A204.1 (cell line): ENCODE measurements around the gene GOLGA1.

ENCODE experiments used
- FAIRE-seq: peaks from 2 replicates; lab custom pipeline; 2012; peaks lifted over from hg19 to GRCh38; lab: Jason Lieb, UNC

GOLGA1 gene

DNA sequence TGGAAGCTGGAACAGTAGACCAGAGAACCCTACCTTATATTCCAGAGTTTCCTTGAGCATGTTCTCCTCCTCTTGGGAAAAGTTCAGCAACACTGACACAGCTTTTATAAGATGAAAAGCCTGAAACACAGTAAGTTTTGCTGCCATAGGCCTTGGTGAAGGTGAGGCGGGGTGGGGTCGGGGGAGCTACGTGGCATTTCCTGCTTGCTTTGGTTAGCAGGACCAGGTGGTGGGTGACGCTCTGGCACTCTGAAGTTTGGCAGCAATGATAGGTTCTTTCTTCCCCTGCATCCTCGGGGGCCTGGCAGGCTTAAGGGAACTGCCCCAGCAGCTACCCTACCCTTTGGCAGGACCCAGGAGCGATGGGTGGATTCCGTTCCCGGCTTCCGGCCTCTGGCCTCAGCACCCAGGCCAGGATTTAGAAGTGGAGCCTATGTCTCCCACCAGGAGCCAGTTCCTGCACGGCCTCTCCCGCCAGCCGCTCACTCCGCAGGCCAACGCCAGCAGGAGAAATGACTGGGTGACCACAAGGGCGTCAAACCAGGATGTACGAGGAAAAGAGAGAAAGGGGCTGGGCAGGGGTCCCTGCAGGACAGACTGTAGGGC, 59.6 kb downstream of the GOLGA1 start:
- no peak for FAIRE-seq

DNA sequence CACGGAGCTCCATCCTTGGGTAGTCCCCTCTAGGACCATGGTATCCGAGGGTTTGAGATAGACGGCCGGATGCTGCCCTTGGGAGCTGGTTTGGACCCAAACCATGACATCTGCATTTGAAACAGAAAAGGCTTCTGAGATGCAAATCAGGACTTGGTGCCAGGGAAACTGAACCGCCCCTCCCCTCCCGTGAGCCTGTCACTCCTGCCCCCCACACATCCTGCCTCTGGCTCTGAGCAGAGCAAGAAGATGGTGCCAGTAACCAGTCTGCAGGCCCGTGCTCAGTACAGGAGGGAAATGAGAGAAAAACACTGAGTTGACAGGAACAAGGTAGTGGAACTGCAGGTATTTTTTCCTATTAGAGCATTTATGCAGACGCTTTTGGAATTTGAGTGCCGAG, 60.4 kb downstream of the GOLGA1 start:
- FAIRE-seq = no peak

DNA sequence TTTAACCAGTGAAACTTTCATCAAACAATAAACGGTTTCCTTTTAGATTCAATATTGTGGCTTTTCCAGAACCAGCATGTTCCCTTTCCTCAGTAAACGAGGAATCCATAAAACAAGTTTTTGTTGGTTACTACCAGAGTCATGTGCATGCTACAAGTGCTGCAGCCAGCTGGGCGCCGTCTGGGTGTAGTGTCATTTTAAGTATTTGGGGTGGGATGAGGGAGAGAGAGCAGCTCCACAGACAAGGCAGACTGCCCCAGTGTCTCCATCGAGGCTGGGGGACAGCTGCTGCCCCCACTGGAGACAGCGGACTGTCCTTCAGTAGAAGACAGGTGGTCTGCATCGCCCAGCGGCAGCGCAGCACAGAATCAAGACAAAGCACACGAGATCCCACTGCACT, 61.7 kb downstream of the GOLGA1 start:
- no peak for FAIRE-seq

DNA sequence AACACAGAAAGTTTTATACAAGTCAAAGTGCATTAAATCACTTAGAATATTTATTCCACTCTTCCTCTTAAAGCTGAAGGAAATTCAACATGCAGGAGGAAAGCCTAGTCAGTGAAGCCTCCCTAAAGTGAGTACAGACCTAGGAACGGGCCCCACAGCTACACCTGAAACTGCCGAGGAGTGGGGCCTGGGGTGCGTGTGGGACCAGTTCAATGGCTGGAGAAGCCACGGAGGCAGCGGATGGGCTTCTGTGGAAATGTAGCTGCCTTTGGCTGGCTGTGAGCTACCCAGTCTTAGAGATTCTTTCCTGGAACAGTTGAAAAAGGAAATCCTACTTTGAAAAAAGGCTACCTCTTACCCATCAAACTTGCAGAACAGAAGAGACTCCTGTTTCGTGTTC, 62.4 kb downstream of the GOLGA1 start:
- no peak for FAIRE-seq

DNA sequence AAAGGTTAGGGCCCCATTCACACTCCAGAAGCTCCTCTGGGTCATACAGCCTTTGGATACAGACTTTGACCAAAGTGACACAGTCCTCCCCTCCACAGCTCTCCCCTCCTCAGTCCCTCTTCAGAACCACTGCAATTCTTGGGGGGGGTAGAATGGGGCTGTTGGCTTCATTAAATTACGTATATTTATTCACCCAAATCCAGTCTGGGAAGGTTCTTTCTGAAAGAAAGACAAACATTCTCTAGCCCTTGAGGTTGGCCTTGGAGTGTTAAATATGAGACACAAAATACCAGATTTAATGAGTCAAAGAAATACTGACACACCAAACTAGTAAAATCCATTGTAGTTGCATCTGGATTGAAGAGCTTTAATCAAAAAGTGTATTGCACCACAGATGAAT, 62.9 kb downstream of the GOLGA1 start:
- FAIRE-seq = no peak

DNA sequence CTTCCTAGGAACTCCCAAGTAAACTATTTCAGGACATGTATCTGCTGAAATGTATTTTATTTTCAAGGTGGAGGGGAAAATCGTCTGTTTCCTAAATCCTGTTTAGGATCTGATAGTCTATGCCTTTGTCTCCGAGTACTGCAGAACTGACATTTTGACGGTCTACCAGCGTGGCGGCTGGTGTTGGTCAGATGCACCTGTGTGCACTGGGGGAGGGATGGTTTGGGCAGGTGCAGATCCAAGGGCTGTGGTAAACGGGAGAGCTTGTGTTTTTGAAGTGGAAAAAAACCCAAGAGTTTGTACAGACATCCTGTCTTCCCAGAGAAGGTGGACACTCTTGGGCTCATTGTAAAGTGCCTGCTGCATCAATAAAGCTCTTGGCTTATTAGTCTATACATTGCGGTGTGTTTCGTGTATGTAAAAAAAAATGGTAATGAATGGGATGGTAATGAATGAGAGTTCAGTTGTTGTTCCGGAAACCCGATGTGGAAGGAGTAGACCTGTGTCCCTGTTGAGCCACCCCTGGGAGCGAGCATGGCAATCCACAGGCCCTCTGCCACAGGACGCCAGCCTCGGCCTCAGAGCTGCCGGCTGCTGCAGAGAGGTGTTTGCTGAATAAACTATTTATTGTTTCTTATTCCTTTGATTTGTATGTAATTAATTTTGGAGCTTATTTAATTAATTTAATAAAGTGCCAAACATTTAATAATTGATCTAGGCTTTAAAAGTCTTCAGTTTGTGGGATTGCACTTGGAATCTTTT, 63.7 kb downstream of the GOLGA1 start:
- no peak for FAIRE-seq

DNA sequence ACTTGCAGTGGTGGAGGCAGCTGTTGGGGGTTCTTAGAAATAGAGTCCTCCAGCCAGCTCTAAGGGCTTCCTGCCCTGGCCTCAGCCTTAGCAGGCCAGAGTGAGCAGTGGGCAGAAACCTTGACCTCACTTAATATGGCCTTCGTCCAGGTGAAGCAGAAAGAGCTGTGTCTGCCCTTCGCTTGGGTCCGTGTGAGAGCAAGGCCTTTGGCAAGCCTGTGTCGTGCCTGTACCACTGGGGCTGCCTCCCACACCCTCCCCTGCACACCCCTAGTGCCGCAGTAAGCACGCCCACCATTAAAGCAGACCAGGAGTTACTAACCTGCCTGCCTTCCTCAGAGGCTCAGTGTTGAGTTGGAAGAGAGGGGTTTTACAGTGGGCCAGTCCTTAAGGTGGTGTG, 65.4 kb downstream of the GOLGA1 start:
- FAIRE-seq = no peak

DNA sequence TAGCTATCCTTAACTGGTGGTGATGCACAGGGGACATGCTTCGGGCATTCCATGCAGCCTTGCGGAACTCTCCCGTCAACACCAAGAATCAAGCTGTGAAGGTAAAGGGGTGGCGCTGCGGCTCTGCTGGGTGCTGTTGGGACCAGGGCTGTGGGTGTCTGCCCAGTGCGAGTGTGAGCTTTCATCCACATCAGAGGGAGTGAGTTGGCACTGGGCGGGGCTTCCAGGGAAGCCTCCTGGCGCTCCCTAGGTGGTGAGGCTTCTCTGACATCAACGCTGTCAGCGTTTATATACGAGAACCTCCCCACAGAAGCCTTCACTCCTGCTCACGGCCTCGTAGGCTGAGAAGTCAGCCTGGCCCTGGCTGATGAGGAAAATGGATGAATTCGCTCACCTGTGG, 67.2 kb downstream of the GOLGA1 start:
- no peak for FAIRE-seq

DNA sequence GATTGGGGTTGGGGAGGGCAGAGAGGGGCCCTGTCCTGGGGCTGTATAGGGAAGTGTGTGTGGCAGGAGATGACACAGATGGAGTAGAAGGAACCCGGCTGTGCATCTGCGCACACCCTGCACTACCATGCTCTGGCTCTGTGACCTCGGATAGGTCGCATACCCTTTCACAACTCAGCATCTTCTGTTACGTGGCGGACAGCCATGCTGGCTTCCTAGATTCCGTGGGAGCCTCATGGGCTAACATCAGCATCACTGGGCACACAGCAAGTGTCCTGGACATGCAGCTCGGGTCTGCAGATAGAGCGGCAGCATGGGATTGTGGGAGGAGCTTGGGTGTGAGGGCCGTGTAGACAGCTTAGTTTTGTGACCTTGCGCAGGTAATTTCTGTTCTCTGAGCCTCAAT, 69.7 kb downstream of the GOLGA1 start:
- FAIRE-seq = no peak

DNA sequence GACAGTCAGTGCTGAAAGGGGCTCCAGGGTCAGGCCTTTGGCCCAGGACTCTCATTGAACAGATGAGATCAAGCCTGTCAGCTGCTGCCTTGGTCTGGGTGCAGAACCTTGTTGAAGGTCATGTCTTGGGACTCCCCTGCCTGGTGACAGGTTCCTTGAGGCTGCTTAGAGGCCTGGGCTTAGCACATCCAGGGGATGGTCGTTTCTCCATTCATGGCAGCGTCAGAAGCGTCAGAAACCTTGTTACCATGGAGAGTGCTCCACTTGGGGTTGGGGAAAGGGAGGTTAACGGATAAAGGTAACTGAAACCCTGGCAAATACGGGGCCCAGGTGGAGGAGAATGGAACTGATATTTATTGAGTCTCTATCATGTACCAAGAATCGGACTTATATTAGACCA, 70.2 kb downstream of the GOLGA1 start:
- FAIRE-seq = no peak

DNA sequence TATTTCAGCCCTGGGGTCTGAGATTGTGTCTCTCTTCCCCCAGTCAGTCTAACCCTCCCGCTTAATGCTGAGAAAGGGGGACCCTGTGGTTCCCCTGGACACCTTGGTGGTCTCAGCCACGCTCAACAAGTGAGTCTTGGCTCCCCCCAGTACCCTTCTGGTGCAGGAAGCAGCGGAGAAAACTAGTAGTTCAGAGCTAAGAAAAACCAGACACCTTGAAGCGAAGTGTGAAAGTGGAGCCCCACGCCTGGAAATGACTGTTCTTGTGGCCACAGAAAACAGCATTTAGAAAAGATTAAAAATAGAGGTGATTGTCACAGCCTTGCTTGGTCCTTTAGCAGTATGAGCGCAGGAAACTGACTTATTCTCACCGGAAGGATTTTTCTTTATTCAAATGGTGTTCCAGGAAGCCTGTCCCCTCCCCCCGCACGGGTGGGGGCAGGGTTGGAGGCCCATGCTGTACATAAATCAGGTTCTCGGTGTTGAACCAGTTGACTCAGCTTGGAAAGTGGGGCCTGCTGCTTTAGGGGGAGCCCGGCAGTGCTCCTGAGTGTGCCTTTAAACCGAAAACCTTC, 70.8 kb downstream of the GOLGA1 start:
- FAIRE-seq = no peak

DNA sequence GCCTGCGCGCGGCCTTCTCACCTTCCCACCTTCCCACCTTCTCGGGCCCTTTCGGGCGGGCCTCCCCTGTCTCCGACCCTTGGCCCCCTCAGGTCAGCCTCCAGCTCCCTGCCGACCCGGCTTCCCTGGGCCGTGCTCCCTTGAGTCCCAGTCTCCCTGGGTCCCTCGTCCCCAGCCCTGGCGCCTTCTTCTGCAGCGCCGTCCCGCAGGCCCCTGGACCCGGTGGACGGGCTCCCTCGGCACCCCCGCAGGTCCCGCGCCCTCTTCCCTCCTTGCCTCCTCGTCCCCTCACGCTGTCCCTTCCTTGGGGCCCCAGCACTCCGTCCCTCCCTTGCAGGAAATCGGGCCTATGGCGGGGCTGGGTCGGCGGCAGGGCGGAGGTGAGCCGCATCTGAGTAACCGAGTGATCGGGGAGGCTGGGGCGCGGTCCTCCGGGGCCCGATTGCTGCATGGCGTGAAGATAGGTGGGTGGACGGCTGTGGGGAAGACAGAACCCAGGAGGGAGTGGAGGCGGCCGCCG, 71.4 kb downstream of the GOLGA1 start:
- FAIRE-seq = no peak

DNA sequence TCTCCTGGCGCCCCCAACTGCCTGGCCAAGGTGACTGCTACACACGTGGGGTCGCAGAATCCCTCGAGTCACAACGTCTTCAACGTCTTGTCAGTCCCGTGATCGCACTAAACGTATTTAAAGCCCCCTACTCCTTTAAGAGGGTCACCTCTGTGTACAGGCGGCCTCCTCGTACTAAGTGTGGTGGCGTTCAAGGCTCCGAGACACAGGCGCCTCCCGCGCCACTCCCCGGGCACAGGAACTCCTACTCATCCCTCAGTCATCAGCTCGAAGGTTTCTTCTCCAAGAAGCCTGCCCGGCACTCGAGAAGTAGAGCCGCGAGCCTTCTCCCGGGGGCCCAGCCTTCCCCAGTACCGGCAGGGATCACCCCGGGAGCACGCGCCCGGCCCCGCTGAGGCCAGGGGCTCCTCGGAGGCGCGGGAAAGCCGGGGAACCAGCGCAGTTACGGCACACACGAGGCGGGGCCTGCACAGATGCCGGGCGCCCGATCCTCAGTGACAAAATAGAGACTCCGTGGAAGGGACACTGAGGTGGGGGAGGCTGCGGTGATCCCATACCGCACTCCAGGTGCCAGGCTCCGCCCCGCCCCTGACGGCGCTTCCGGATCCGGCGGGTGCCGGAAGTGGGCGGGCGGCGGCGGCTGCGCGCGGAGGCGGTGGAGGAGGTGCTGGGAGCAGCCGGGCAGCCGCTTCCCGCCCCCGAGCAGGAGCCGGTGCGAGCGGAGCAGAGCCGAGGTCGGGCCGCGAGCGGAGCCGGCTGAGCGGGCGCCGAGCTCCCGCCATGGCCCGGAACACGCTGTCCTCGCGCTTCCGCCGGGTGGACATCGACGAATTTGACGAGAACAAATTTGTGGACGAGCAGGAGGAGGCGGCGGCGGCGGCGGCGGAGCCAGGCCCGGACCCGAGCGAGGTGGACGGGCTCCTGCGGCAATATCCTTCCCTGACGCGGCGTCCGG, 72.1 kb downstream of the GOLGA1 start:
- FAIRE-seq = no peak

DNA sequence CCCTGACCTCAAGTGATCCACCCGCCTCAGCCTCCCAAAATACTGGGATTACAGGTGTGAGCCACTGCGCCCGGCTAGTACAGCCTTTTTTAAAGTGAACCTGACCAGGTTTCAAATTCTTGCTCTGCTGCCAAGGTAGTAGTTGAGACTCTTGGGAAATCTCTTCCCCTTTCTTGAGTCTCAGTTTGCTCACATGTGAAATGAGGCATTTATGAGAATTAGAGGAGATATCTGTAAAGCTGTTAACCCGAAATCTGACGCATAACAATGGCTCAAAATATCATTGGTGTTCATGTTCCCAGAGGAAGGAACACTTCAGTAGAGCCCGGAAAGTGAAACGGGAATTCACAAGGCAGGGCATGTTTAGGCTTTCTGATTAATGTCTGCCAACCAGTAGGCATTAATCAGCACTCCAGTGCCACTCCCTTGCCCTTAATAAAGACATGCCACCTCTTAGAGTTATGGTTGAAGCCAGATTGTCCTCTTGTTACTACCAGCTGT, 77.5 kb downstream of the GOLGA1 start:
- FAIRE-seq = no peak

DNA sequence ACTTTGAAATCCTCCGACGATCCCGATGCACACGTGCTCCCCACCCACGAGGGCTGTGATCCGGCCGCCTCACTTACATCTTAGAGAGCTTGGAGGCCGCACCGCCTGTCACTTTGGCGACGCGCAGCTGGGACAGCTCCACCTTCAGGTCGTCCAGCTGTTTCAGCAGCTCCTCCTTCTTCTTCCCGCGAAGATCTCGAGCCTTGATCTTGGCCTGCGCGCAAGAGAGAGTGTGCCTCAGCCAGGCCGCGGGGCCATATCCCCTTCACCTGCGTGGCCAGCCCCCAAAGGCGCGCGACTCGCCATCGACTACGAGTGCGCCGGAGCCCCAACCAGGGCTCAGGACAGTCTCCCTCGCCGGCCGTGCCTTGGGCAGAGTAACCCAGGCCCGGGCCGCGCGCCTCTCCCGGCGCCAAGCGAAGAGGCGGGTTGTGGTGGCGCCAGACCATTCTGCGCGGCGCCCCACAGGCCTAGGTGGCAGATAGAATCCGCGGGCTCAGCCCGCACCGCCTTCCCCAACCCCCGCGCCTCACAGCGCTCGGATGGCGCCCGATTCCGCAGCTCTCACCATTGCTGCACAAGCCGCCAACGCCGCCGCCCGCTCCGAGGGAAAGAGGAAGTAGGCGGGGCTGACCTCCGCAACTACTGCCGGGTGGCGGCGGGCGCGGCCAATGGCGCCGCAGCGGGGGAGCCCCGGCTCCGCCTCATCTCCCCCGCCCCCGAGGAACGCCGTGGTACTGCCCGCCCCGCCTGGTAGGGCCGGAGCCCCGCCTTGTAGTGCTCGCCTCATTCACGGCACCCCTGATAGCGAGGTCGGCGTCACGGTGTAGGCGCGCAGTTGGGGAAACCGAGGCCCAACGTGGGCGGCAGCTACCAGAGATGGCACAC, 79.3 kb downstream of the GOLGA1 start, which contains the start of the genes ARPC5L and RPL35:
Gene ARPC5L (plus strand): TSS at position 789 of the 888 bp plus-strand sequence. CDS start 7,161 bp downstream, outside the sequence.
Gene RPL35 (minus strand): TSS at position 616 of the 888 bp plus-strand sequence. CDS start 45 bp downstream, at position 571.
- FAIRE-seq = no peak

DNA sequence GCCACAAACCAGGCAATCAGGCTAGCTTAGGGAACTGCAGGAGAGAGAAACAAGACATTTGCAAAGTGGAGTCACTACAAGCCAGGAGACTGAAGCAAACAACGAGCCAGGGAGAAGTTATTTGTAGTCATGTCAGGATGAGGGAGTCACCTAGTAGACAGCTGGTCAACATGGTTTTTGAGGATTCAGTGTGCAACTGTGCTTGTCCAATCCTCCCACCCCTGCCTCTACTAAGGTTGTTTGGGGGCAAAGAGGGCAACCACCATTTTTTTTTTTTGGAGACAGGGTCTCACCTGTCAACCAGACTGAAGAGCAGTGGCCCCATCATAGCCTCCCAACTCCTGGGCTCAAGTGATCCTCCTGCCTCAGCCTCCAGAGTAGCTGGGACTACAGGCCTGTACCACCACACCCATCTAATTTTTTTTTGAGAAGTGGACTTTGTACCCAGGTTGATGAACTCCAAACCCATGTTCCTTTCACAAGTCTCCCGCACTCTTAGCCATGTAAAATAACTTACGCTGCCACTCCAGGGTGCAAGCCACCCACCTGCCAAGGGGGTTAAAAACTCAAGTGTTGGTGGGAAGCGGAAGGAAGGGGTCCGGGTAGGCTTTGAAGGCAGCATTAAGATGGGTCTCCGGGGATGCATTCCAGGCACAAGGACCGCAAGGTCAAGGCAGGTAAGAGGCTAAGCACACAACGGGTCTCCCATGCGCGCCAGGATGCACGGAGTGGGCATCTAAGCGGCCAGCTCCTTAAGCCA, 80.1 kb downstream of the GOLGA1 start:
- no peak for FAIRE-seq

DNA sequence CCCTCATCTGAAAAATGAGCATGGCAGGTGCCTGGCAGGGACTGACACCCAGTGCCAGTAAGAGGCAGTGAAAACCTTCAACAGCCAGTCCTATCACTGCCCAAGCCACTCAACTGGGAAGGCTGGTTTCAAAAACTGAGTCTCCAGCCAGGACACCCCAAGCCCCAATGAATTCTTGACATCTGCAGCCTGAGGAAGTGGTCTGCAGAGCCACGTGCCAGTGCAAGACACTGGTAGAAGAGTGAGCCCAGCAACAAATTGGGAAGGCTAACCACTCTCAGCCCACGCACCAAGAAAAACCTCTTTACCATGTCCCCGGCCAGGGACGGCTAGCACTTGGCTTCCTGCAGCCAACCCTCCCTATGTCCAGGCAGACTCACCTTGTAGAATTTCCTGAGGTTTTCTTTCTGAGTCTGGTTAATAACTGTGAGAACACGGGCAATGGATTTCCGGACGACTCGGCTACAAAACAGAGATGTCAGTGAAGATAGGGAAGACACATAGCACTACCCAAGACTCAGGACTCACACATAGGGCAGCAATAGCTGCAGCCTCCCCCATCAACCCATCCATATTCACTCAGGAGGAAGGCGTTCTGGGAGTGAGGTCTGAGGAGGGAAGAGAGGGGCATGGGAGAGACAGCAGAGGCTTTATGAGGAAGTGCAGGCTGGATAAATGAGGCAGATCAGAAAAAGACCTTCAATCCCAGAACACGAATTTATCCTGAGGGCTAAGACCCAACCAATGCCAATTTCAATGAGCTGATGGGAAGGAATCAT, 80.9 kb downstream of the GOLGA1 start:
- no peak for FAIRE-seq

DNA sequence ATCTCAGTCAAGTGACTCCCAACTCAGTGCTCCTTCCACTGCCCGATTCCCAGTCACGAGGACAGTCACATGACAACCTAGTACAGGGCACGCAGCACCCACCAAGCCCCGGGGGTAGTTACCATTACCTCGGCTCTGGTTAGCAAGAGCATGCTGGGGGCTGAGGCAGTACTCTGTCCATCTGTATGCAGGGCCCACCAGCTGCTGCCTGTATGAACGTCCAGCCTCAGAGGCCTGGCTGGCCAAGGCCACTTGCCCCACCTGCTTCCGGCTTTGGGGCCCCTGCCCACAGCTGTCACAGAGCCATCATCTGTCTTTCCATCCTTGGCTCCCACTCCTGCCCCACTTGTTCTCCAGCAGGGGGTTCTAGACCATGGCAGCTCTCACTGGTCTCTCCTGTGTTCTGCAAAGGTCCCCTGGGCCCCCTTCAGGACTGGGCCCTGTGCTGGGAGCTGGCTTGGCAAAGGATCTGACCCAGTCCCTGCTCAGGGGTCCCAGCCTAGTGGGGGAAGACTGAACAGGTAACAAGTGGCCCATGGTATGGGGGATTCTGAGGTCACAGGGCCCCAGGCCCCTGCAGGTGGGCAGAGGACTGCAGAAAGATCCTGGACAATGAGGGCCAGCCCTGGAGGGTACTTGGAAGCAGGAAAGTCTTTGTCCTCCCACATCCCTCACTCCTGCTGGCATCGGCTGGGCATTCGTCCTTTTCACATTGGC, 82.4 kb downstream of the GOLGA1 start:
- FAIRE-seq = no peak
